ENCODE data around the gene ADRB2. TPM values are rescaled to one million over a fixed set of nuclear protein-coding genes. Genes with fewer than 3 reads are reported as not detected.

ADRB2 gene
- total and polyA plus RNA-seq, 4 donors: 1.2 to 7.6 (median 3.8) TPM

DNA sequence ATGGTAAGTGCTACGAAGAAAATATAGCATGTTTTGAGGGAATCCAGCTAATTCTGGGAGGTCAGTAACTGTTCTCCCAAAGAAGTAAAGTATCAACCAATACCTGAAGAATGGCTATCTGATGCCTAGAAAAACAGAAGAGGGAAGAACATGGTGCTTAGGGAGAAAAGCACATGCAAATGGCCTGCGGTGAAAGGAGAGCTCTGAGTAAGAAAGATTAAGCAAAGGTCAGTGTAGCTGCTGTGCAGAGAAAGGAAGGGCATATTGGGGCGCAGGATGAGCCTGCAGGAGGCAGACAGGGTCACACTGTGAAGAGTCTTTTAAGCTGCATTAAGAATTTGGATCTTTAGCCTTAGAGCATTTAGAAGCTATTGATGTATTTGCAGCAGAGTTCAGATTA, 11.0 kb downstream of the ADRB2 start:
- Histone ChIP-seq H3K36me3 (ENCODE audit: control insufficient read depth in 4 of 4, insufficient read depth in 3 of 4, low read depth in 1 of 4, low read length in 3 of 4) (no peaks in the 10 kb centered on the region), H3K4me1 (ENCODE audit: control insufficient read depth in 4 of 4, insufficient read depth in 4 of 4, low read length in 3 of 4) (peaks cover 2 to 25% (median 14%) of the 10 kb centered on the region in 4 donors), H3K27me3 (ENCODE audit: control insufficient read depth in 4 of 4, insufficient read depth in 4 of 4, low read length in 3 of 4) (no peaks in the 10 kb centered on the region), H3K9me3 (ENCODE audit: control insufficient read depth in 4 of 4, low read length in 3 of 4) (no peaks in the 10 kb centered on the region), H3K9ac (ENCODE audit: low read depth in 1 of 2, low read length in 2 of 2) (no peak overlapping the region), H3K4me3 (ENCODE audit: low read depth in 1 of 3, low read length in 3 of 3) (no peak overlapping the region), H3K27ac (ENCODE audit: low read depth in 1 of 2, low read length in 2 of 2) (no peak overlapping the region)
- WGBS: 95% methylated on average over 3 of the region's 3 CpGs
- TF ChIP-seq RAD21 (IDR thresholded peaks at IDR 0.05): no peak
- no peak for TF ChIP-seq EGR1 (IDR thresholded peaks at IDR 0.05; ENCODE audit: low read depth in 2 of 2)
- TF ChIP-seq JUND (IDR thresholded peaks at IDR 0.05): no peak
- no peak for TF ChIP-seq NR2F2 (IDR thresholded peaks at IDR 0.05)
- no peak for TF ChIP-seq TAF1 (conservative IDR thresholded peaks at IDR 0.05)
- TF ChIP-seq YY1 (IDR thresholded peaks at IDR 0.05): no peak
- TF ChIP-seq REST (IDR thresholded peaks at IDR 0.05): no peak
- no peak for TF ChIP-seq FOXA2 (IDR thresholded peaks at IDR 0.05)
- TF ChIP-seq, protein P1, sequence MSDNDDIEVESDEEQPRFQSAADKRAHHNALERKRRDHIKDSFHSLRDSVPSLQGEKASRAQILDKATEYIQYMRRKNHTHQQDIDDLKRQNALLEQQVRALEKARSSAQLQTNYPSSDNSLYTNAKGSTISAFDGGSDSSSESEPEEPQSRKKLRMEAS (IDR thresholded peaks at IDR 0.05): no peak
- TF ChIP-seq, protein P2, sequence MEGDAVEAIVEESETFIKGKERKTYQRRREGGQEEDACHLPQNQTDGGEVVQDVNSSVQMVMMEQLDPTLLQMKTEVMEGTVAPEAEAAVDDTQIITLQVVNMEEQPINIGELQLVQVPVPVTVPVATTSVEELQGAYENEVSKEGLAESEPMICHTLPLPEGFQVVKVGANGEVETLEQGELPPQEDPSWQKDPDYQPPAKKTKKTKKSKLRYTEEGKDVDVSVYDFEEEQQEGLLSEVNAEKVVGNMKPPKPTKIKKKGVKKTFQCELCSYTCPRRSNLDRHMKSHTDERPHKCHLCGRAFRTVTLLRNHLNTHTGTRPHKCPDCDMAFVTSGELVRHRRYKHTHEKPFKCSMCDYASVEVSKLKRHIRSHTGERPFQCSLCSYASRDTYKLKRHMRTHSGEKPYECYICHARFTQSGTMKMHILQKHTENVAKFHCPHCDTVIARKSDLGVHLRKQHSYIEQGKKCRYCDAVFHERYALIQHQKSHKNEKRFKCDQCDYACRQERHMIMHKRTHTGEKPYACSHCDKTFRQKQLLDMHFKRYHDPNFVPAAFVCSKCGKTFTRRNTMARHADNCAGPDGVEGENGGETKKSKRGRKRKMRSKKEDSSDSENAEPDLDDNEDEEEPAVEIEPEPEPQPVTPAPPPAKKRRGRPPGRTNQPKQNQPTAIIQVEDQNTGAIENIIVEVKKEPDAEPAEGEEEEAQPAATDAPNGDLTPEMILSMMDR (IDR thresholded peaks at IDR 0.05; ENCODE audit: low read depth, low read length, missing input control): no peak
- TF ChIP-seq HNF4G (IDR thresholded peaks at IDR 0.05): no peak
- TF ChIP-seq ZBTB33 (IDR thresholded peaks at IDR 0.05): no peak
- no peak for TF ChIP-seq FOXA1 (IDR thresholded peaks at IDR 0.05)
- no peak for TF ChIP-seq SP1 (IDR thresholded peaks at IDR 0.05)
- TF ChIP-seq, protein P3, sequence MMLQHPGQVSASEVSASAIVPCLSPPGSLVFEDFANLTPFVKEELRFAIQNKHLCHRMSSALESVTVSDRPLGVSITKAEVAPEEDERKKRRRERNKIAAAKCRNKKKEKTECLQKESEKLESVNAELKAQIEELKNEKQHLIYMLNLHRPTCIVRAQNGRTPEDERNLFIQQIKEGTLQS (IDR thresholded peaks at IDR 0.05): no peak
- no peak for TF ChIP-seq GABPA (IDR thresholded peaks at IDR 0.05 in 1 of 2, conservative IDR thresholded peaks at IDR 0.05 in 1 of 2)
- no peak for TF ChIP-seq HNF4A (conservative IDR thresholded peaks at IDR 0.05)
- DNase-seq (ENCODE audit: low spot score): no peak

GRCh38 chr5:148838357-148838756, 11.9 kb downstream of the ADRB2 start:
- Histone ChIP-seq H3K27ac (ENCODE audit: low read depth in 1 of 2, low read length in 2 of 2) (no peak overlapping the region), H3K4me3 (ENCODE audit: low read depth in 1 of 3, low read length in 3 of 3) (no peak overlapping the region), H3K9me3 (ENCODE audit: control insufficient read depth in 4 of 4, low read length in 3 of 4) (no peaks in the 10 kb centered on the region), H3K4me1 (ENCODE audit: control insufficient read depth in 4 of 4, insufficient read depth in 4 of 4, low read length in 3 of 4) (peaks cover 0 to 17% (median 8%) of the 10 kb centered on the region in 4 donors), H3K9ac (ENCODE audit: low read depth in 1 of 2, low read length in 2 of 2) (no peak overlapping the region), H3K36me3 (ENCODE audit: control insufficient read depth in 4 of 4, insufficient read depth in 3 of 4, low read depth in 1 of 4, low read length in 3 of 4) (no peaks in the 10 kb centered on the region), H3K27me3 (ENCODE audit: control insufficient read depth in 4 of 4, insufficient read depth in 4 of 4, low read length in 3 of 4) (no peaks in the 10 kb centered on the region)
- TF ChIP-seq GABPA (IDR thresholded peaks at IDR 0.05 in 1 of 2, conservative IDR thresholded peaks at IDR 0.05 in 1 of 2) (no peak), TAF1 (conservative IDR thresholded peaks at IDR 0.05) (no peak), RXRA (IDR thresholded peaks at IDR 0.05) (no peak)
- WGBS: 80% methylated on average over 1 of the region's 1 CpG
- DNase-seq (ENCODE audit: low spot score): no peak

Data from liver (tissue), 9 donors.